ENCODE data around the gene XRCC4. TPM values are rescaled to one million over a fixed set of nuclear protein-coding genes. Genes with fewer than 3 reads are reported as not detected.

The XRCC4 gene
- total and polyA plus RNA-seq, 2 of the 13 experiments (the other 11 are each of a cell fraction or from before 2014, with no cell fraction given): 2.8 to 12.6 TPM

DNA sequence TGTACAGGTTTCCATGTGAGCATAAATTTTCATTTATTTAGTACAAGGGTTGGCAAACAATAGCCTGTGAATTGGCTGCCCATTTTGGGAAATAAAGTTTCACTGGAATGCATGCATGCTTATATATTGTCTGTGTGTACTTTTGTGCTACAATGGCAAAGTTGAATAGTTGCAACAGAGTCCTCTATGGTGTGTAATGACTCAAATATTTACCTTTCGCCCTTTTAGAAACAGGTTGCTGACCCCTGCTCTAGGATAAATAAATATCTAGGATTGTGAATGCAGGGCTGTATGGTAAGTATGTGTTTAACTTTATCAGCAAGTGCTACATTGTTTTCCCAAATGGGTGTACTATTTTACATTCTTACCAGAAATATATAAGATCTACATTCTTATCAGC, 47.2 kb downstream of the XRCC4 start (continued):
- peak; percentile 98 for TF ChIP-seq CEBPB (IDR thresholded peaks at IDR 0.05; ENCODE audit: borderline replicate concordance, low read depth, low read length)
- TF ChIP-seq, protein P1, sequence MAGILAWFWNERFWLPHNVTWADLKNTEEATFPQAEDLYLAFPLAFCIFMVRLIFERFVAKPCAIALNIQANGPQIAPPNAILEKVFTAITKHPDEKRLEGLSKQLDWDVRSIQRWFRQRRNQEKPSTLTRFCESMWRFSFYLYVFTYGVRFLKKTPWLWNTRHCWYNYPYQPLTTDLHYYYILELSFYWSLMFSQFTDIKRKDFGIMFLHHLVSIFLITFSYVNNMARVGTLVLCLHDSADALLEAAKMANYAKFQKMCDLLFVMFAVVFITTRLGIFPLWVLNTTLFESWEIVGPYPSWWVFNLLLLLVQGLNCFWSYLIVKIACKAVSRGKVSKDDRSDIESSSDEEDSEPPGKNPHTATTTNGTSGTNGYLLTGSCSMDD (CRISPR knock-in tag; IDR thresholded peaks at IDR 0.05): no peak
- TF ChIP-seq NCOR1 (IDR thresholded peaks at IDR 0.05; ENCODE audit: borderline replicate concordance, low read length): peak; percentile 89; the same call in 1 of the 2 replicates
- peak; percentile 100 for TF ChIP-seq BCL6 (CRISPR knock-in tag; IDR thresholded peaks at IDR 0.05)
- TF ChIP-seq ZNF567 (CRISPR knock-in tag; IDR thresholded peaks at IDR 0.05; ENCODE audit: borderline replicate concordance): no peak
- no peak for TF ChIP-seq ZNF350 (CRISPR knock-in tag; IDR thresholded peaks at IDR 0.05; ENCODE audit: borderline replicate concordance, low read depth)
- no peak for TF ChIP-seq CENPX (CRISPR knock-in tag; IDR thresholded peaks at IDR 0.05)
- TF ChIP-seq ZBTB7B (CRISPR knock-in tag; IDR thresholded peaks at IDR 0.05): no peak
- TF ChIP-seq ZNF678 (CRISPR knock-in tag; IDR thresholded peaks at IDR 0.05): no peak
- TF ChIP-seq RXRA (CRISPR knock-in tag; IDR thresholded peaks at IDR 0.05): no peak; the same call in 1 of the 2 replicates
- TF ChIP-seq ZNF333 (CRISPR knock-in tag; IDR thresholded peaks at IDR 0.05; ENCODE audit: borderline replicate concordance): no peak
- peak; percentile 99 for TF ChIP-seq NR2F6 (IDR thresholded peaks at IDR 0.05)
- TF ChIP-seq NR2F6 (CRISPR knock-in tag; IDR thresholded peaks at IDR 0.05): peak; percentile 98
- no peak for TF ChIP-seq ZNF570 (CRISPR knock-in tag; IDR thresholded peaks at IDR 0.05; ENCODE audit: borderline replicate concordance)
- TF ChIP-seq ZNF589 (CRISPR knock-in tag; conservative IDR thresholded peaks at IDR 0.05): no peak
- no peak for TF ChIP-seq RELA (CRISPR knock-in tag; IDR thresholded peaks at IDR 0.05)
- TF ChIP-seq ZNF451 (CRISPR knock-in tag; IDR thresholded peaks at IDR 0.05): no peak
- peak; percentile 83 for TF ChIP-seq SMAD3 (CRISPR knock-in tag; IDR thresholded peaks at IDR 0.05)
- TF ChIP-seq FOXO1 (CRISPR knock-in tag; IDR thresholded peaks at IDR 0.05): peak; percentile 93
- TF ChIP-seq, protein P2, sequence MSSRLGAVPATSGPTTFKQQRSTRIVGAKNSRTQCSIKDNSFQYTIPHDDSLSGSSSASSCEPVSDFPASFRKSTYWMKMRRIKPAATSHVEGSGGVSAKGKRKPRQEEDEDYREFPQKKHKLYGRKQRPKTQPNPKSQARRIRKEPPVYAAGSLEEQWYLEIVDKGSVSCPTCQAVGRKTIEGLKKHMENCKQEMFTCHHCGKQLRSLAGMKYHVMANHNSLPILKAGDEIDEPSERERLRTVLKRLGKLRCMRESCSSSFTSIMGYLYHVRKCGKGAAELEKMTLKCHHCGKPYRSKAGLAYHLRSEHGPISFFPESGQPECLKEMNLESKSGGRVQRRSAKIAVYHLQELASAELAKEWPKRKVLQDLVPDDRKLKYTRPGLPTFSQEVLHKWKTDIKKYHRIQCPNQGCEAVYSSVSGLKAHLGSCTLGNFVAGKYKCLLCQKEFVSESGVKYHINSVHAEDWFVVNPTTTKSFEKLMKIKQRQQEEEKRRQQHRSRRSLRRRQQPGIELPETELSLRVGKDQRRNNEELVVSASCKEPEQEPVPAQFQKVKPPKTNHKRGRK (CRISPR knock-in tag; IDR thresholded peaks at IDR 0.05): no peak
- peak; percentile 91 for TF ChIP-seq GFI1 (CRISPR knock-in tag; IDR thresholded peaks at IDR 0.05; ENCODE audit: borderline replicate concordance)
- TF ChIP-seq, protein P3, sequence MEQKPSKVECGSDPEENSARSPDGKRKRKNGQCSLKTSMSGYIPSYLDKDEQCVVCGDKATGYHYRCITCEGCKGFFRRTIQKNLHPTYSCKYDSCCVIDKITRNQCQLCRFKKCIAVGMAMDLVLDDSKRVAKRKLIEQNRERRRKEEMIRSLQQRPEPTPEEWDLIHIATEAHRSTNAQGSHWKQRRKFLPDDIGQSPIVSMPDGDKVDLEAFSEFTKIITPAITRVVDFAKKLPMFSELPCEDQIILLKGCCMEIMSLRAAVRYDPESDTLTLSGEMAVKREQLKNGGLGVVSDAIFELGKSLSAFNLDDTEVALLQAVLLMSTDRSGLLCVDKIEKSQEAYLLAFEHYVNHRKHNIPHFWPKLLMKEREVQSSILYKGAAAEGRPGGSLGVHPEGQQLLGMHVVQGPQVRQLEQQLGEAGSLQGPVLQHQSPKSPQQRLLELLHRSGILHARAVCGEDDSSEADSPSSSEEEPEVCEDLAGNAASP (CRISPR knock-in tag; IDR thresholded peaks at IDR 0.05; ENCODE audit: borderline replicate concordance): peak; percentile 80; the same call in 1 of the 2 replicates
- TF ChIP-seq, protein P4, sequence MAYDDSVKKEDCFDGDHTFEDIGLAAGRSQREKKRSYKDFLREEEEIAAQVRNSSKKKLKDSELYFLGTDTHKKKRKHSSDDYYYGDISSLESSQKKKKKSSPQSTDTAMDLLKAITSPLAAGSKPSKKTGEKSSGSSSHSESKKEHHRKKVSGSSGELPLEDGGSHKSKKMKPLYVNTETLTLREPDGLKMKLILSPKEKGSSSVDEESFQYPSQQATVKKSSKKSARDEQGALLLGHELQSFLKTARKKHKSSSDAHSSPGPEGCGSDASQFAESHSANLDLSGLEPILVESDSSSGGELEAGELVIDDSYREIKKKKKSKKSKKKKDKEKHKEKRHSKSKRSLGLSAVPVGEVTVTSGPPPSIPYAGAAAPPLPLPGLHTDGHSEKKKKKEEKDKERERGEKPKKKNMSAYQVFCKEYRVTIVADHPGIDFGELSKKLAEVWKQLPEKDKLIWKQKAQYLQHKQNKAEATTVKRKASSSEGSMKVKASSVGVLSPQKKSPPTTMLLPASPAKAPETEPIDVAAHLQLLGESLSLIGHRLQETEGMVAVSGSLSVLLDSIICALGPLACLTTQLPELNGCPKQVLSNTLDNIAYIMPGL (CRISPR knock-in tag; IDR thresholded peaks at IDR 0.05; ENCODE audit: borderline replicate concordance in 1 of 2, low read depth in 1 of 2): peak in 1 of 2 experiments; percentile 21; a peak in 1 of 4 replicates
- TF ChIP-seq, protein P5, sequence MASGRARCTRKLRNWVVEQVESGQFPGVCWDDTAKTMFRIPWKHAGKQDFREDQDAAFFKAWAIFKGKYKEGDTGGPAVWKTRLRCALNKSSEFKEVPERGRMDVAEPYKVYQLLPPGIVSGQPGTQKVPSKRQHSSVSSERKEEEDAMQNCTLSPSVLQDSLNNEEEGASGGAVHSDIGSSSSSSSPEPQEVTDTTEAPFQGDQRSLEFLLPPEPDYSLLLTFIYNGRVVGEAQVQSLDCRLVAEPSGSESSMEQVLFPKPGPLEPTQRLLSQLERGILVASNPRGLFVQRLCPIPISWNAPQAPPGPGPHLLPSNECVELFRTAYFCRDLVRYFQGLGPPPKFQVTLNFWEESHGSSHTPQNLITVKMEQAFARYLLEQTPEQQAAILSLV (CRISPR knock-in tag; IDR thresholded peaks at IDR 0.05; ENCODE audit: borderline replicate concordance): no peak
- no peak for TF ChIP-seq ZNF550 (CRISPR knock-in tag; IDR thresholded peaks at IDR 0.05; ENCODE audit: borderline replicate concordance)
